GM21360 (cell line): ENCODE results near the gene ACTL8.

Experiments used
- ATAC-seq: cut with Tn5 transposase; IDR thresholded peaks from one replicate; pipeline ENCODE4 v1.9.1; 2021; ENCODE audit warnings: mild to moderate bottlenecking, moderate library complexity; ENCODE audit not compliant: unreplicated experiment

ACTL8 gene

GRCh38 chr1:17798799-17799382 lies 43.8 kb downstream of the ACTL8 start:
- ATAC-seq, result no peak

- no peak for ATAC-seq
Measured at GRCh38 chr1:17799642-17800041, 44.5 kb downstream of the ACTL8 start.

- no peak for ATAC-seq
Measured at GRCh38 chr1:17802164-17802563, 47.0 kb downstream of the ACTL8 start.

- ATAC-seq, result no peak
Measured at GRCh38 chr1:17802945-17803344, 47.8 kb downstream of the ACTL8 start.

GRCh38 chr1:17805869-17806684 lies 50.9 kb downstream of the ACTL8 start:
- no peak for ATAC-seq

GRCh38 chr1:17808816-17809215 lies 53.7 kb downstream of the ACTL8 start:
- no peak for ATAC-seq

GRCh38 chr1:17810668-17811067 lies 55.5 kb downstream of the ACTL8 start:
- no peak for ATAC-seq

- no peak for ATAC-seq
Measured at GRCh38 chr1:17816511-17816910, 61.4 kb downstream of the ACTL8 start.

GRCh38 chr1:17819129-17819802 lies 64.1 kb downstream of the ACTL8 start:
- ATAC-seq, result no peak

GRCh38 chr1:17820198-17820597 lies 65.1 kb downstream of the ACTL8 start:
- no peak for ATAC-seq

GRCh38 chr1:17822741-17823426 lies 67.8 kb downstream of the ACTL8 start:
- no peak for ATAC-seq

- no peak for ATAC-seq
Measured at GRCh38 chr1:17825273-17826164, 70.4 kb downstream of the ACTL8 start.

- no peak for ATAC-seq
Measured at GRCh38 chr1:17826165-17826488, 71.0 kb downstream of the ACTL8 start.

- no peak for ATAC-seq
Measured at GRCh38 chr1:17828991-17829390, 73.9 kb downstream of the ACTL8 start.

GRCh38 chr1:17829579-17829978 lies 74.4 kb downstream of the ACTL8 start:
- ATAC-seq, result no peak

- ATAC-seq, result no peak
Measured at GRCh38 chr1:17831597-17831996, 76.5 kb downstream of the ACTL8 start.

- ATAC-seq, result no peak
Measured at GRCh38 chr1:17833661-17834501, 78.7 kb downstream of the ACTL8 start.

- ATAC-seq, result no peak
Measured at GRCh38 chr1:17834561-17835100, 79.5 kb downstream of the ACTL8 start.

GRCh38 chr1:17837233-17838030 lies 82.3 kb downstream of the ACTL8 start:
- ATAC-seq, result no peak
